AG10803 (cell line): ENCODE results near the gene MEIS1.

Source experiments
- DNase-seq: peaks from one replicate; pipeline ENCODE4 v3.0.0; 2010; ENCODE audit warnings: low read depth
- H3K4me3 ChIP-seq: 2 replicates; pipeline ENCODE4 v1.5.1; 2011; ENCODE audit warnings: mild to moderate bottlenecking, low read length, control low read depth
- CTCF ChIP-seq: conservative IDR thresholded peaks from 2 replicates; pipeline ENCODE4 v1.5.1; 2011; ENCODE audit warnings: mild to moderate bottlenecking, low read length, control low read depth, inconsistent platforms

MEIS1 gene

GRCh38 chr2:66408905-66409304 is 26.0 kb upstream of the MEIS1 start:
- TF ChIP-seq CTCF = no peak

GRCh38 chr2:66412874-66413273 is 22.1 kb upstream of the MEIS1 start:
- DNase-seq = no peak
- H3K4me3 ChIP-seq = no peak overlapping the region
- TF ChIP-seq CTCF = no peak

More at GRCh38 chr2:66408905-66409304, 26.0 kb upstream of the MEIS1 start:
- no peak for DNase-seq
- no peak overlapping the region for H3K4me3 ChIP-seq

GRCh38 chr2:66414896-66415295 is 20.0 kb upstream of the MEIS1 start:
- TF ChIP-seq CTCF = no peak
- no peak for DNase-seq
- H3K4me3 ChIP-seq = no peak overlapping the region

- DNase-seq = no peak
- H3K4me3 ChIP-seq = no peak overlapping the region
- no peak for TF ChIP-seq CTCF
Measured at GRCh38 chr2:66418381-66418780, 16.5 kb upstream of the MEIS1 start.

GRCh38 chr2:66421612-66422011 is 13.3 kb upstream of the MEIS1 start:
- no peak overlapping the region for H3K4me3 ChIP-seq
- TF ChIP-seq CTCF = no peak
- DNase-seq = no peak

GRCh38 chr2:66423391-66424124 is 11.4 kb upstream of the MEIS1 start:
- H3K4me3 ChIP-seq = no peak overlapping the region
- no peak for DNase-seq
- TF ChIP-seq CTCF = no peak; the same call in 1 of the 2 replicates

- TF ChIP-seq CTCF = no peak
- H3K4me3 ChIP-seq = peak overlapping the region; percentile 52
- DNase-seq = no peak
Measured at GRCh38 chr2:66426244-66427111, 8.4 kb upstream of the MEIS1 start.
